Osteoblast (primary cell): ENCODE data around the gene IL6ST. TPM values are rescaled to one million over a fixed set of nuclear protein-coding genes. Genes with fewer than 3 reads are reported as not detected.
A peak's percentile ranks its signal among the peaks of the same experiment; 100 is the strongest.

Experiments
- DNase-seq: peaks from one replicate; pipeline ENCODE4 v3.0.0; 2011; ENCODE audit warnings: low spot score, mixed read lengths; ENCODE audit not compliant: insufficient read length; ENCODE audit errors: missing footprints
- H2AFZ ChIP-seq: 2 replicates; pipeline ENCODE4 v1.6.0; 2011; ENCODE audit warnings: mild to moderate bottlenecking, low read length
- H3K27ac ChIP-seq: 2 replicates; pipeline ENCODE4 v1.5.1; 2011; ENCODE audit warnings: mild to moderate bottlenecking, low read depth, low read length, moderate library complexity
- H3K27me3 ChIP-seq: 2 replicates; pipeline ENCODE4 v1.6.0; 2012; ENCODE audit warnings: mild to moderate bottlenecking, control low read depth, inconsistent platforms, low read length, moderate library complexity; ENCODE audit not compliant: insufficient read depth
- H3K36me3 ChIP-seq: 2 replicates; pipeline ENCODE4 v1.5.1; 2011; ENCODE audit warnings: mild to moderate bottlenecking, low read length, control low read depth, moderate library complexity; ENCODE audit not compliant: insufficient read depth
- H3K4me1 ChIP-seq: 2 replicates; pipeline ENCODE4 v1.5.1; 2011; ENCODE audit warnings: mild to moderate bottlenecking, low read length, control low read depth, moderate library complexity; ENCODE audit not compliant: insufficient read depth
- H3K4me2 ChIP-seq: 2 replicates; pipeline ENCODE4 v1.6.0; 2011; ENCODE audit warnings: mild to moderate bottlenecking, low read length; ENCODE audit not compliant: insufficient read depth
- H3K4me3 ChIP-seq: fragments of 200-600 bp; sonication (generic); 3 replicates; pipeline ENCODE4 v1.5.1; 2012; ENCODE audit warnings: mild to moderate bottlenecking, low read length, inconsistent platforms; ENCODE audit not compliant: insufficient read depth
- H3K79me2 ChIP-seq: 2 replicates; pipeline ENCODE4 v1.6.0; 2012; ENCODE audit warnings: mild to moderate bottlenecking, low read length, control low read depth, inconsistent platforms; ENCODE audit not compliant: insufficient read depth
- H3K9me3 ChIP-seq: 2 replicates; pipeline ENCODE4 v1.5.1; 2011; ENCODE audit warnings: low read depth, low read length, control low read depth
- H4K20me1 ChIP-seq: 2 replicates; pipeline ENCODE4 v1.6.0; 2012; ENCODE audit warnings: mild to moderate bottlenecking, low read length, control low read depth; ENCODE audit not compliant: insufficient read depth
- total RNA-seq: library from RNA; depleted of rRNA; stranded (reverse); fragments of >200 nt; gene quantifications from 2 replicates; pipeline ENCODE4 v1.2.3, GENCODE V29; 2012
- TF ChIP-seq, protein P1 (sequence below): IDR thresholded peaks from 2 replicates; pipeline ENCODE4 v1.5.1; 2011; ENCODE audit warnings: mild to moderate bottlenecking, low read depth, low read length, moderate library complexity; ENCODE audit errors: extremely low read depth

IL6ST gene
- total RNA-seq, 1 donor: 804 TPM

DNA sequence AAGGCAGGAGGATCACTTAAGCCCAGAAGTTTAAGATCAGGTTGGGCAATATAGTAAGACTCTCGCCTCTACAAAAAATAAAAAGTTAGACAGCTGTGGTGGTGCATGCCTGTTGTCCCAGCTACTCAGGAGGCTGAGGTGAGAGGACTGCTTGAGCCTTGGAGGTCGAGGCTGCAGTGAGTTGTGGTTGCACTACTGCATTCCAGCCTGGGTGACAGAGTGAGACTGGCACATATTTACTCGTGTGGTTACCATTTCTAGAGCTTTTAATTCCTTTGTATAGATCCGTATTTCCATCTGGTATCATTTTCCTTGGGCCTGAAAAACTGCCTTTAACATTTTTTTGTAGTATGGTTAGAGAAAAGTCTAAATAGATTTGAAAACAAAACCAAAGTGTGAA, 7.8 kb downstream of the IL6ST start:
- H3K4me2 ChIP-seq: no peak overlapping the region
- H3K36me3 ChIP-seq: peaks cover 9% of the 10 kb centered on the region
- H3K4me1 ChIP-seq: peaks cover 15% of the 10 kb centered on the region
- H4K20me1 ChIP-seq: peaks cover 53% of the 10 kb centered on the region
- H3K4me3 ChIP-seq: no peak overlapping the region
- TF ChIP-seq, protein P1, sequence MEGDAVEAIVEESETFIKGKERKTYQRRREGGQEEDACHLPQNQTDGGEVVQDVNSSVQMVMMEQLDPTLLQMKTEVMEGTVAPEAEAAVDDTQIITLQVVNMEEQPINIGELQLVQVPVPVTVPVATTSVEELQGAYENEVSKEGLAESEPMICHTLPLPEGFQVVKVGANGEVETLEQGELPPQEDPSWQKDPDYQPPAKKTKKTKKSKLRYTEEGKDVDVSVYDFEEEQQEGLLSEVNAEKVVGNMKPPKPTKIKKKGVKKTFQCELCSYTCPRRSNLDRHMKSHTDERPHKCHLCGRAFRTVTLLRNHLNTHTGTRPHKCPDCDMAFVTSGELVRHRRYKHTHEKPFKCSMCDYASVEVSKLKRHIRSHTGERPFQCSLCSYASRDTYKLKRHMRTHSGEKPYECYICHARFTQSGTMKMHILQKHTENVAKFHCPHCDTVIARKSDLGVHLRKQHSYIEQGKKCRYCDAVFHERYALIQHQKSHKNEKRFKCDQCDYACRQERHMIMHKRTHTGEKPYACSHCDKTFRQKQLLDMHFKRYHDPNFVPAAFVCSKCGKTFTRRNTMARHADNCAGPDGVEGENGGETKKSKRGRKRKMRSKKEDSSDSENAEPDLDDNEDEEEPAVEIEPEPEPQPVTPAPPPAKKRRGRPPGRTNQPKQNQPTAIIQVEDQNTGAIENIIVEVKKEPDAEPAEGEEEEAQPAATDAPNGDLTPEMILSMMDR: no peak
- H3K27ac ChIP-seq: no peak overlapping the region
- no peak for DNase-seq
- H2AFZ ChIP-seq: no peak overlapping the region
- H3K79me2 ChIP-seq: peaks cover 99% of the 10 kb centered on the region
- no peaks in the 10 kb centered on the region for H3K27me3 ChIP-seq
- no peaks in the 10 kb centered on the region for H3K9me3 ChIP-seq

DNA sequence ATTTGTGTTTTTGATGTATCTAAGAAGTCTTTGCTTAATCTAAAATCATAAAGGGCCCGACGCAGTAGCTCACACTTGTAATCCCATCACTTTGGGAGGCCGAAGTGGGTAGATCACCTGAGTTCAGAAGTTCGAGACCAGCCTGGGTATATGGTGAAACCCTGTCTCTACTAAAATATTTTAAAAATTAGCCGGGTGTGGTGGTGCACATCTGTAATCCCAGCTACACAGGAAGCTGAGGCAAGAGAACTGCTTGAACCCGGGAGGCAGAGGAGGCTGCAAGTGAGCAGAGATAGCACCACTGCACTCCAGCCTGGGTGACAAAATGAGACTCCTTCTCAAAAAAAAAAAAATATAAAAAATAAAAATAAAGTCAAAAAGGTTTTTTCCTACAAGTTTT, 9.6 kb downstream of the IL6ST start:
- no peak for DNase-seq
- Histone ChIP-seq H3K4me1 (peaks cover 5% of the 10 kb centered on the region), H3K9me3 (no peaks in the 10 kb centered on the region), H4K20me1 (peaks cover 43% of the 10 kb centered on the region), H3K4me2 (no peak overlapping the region), H3K4me3 (no peak overlapping the region), H3K27me3 (no peaks in the 10 kb centered on the region), H3K27ac (no peak overlapping the region), H2AFZ (no peak overlapping the region), H3K79me2 (peaks cover 92% of the 10 kb centered on the region), H3K36me3 (peaks cover 24% of the 10 kb centered on the region)
- TF ChIP-seq, protein P1: no peak

DNA sequence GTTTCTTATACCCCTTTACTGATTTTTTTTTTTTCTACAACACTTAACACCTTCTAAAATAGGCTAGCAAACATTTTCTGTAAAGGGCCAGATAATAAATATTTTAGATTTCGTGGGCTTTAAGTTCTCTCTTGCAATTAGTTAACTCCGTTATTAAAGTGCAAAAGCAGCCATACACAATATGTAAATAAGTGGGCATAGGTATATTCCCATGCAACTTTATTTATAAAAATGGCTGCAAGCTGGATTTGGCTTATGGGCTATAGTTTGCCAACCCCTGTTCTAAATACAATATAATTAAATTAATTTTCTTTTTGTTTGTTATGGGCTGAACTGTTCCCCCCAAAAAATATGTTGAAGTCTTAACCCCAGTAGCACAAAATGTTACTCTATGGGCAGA, 10.8 kb downstream of the IL6ST start:
- Histone ChIP-seq H3K27ac (no peak overlapping the region), H3K4me3 (no peak overlapping the region), H3K36me3 (peaks cover 24% of the 10 kb centered on the region), H3K79me2 (peaks cover 91% of the 10 kb centered on the region), H3K4me1 (no peaks in the 10 kb centered on the region), H3K27me3 (no peaks in the 10 kb centered on the region), H3K4me2 (no peak overlapping the region), H2AFZ (no peak overlapping the region), H3K9me3 (no peaks in the 10 kb centered on the region), H4K20me1 (peaks cover 33% of the 10 kb centered on the region)
- TF ChIP-seq, protein P1: no peak
- no peak for DNase-seq

DNA sequence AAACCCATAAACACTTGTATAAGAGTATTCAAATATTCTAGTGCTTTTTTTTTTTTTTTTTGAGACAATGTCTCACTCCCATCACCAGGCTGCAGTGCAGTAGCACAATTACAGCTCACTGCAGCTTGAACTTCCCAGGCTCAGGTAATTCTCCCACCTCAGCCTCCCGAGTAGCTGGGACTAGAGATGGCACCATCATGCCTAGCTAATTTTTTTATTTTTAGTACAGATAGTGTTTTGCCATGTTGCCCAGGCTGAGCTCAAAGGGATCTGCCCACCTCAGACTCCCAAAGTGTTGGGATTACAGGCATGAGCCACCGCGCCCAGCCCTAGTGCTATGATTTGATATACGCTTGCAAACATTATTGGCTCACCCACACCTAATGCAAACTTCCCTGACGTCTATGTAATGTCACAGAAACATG, 11.8 kb downstream of the IL6ST start:
- Histone ChIP-seq H3K27me3 (no peaks in the 10 kb centered on the region), H3K36me3 (peaks cover 28% of the 10 kb centered on the region), H3K4me3 (no peak overlapping the region), H2AFZ (no peak overlapping the region), H4K20me1 (peaks cover 37% of the 10 kb centered on the region), H3K4me1 (peaks cover 4% of the 10 kb centered on the region), H3K9me3 (no peaks in the 10 kb centered on the region), H3K79me2 (peaks cover 91% of the 10 kb centered on the region), H3K4me2 (no peak overlapping the region), H3K27ac (peak overlapping the region; percentile 17)
- TF ChIP-seq, protein P1: peak; percentile 35
- DNase-seq: no peak
